ENCODE measurements around the gene XXYLT1. TPM values are rescaled to one million over a fixed set of nuclear protein-coding genes. Genes with fewer than 3 reads are reported as not detected.

The XXYLT1 gene
- total and polyA plus RNA-seq, 2 of the 4 experiments (the other 2 are of a cell fraction) = 14.7 to 18.1 TPM

GRCh38 chr3:195061756-195062655 is 209.0 kb downstream of the XXYLT1 start:
- Histone ChIP-seq H2AFZ (replicated peaks; ENCODE audit: low read length, poor library complexity) (peak overlapping the region; percentile 21), H3K18ac (ENCODE audit: low read depth, low read length) (no peak overlapping the region), H3K27me3 (ENCODE audit: control insufficient read depth, insufficient read depth, low read length) (peaks cover 14% of the 10 kb centered on the region), H3K4ac (ENCODE audit: low read depth, low read length) (no peak overlapping the region), H3K4me2 (ENCODE audit: low read depth, low read length) (no peak overlapping the region), H3K56ac (ENCODE audit: extremely low read depth, insufficient read depth, low read length) (no peak overlapping the region), H3K27ac (ENCODE audit: insufficient read depth, low read length) (no peak overlapping the region), H4K91ac (ENCODE audit: insufficient read depth, low read depth, low read length) (no peak overlapping the region), H3K23ac (ENCODE audit: low read depth, low read length) (no peak overlapping the region), H3K9me3 (ENCODE audit: control insufficient read depth, insufficient read depth, low read length) (no peaks in the 10 kb centered on the region), H2AK5ac (ENCODE audit: low read depth, low read length) (no peak overlapping the region), H3K9ac (ENCODE audit: low read depth, low read length) (no peak overlapping the region), H3K36me3 (ENCODE audit: control insufficient read depth, insufficient read depth, low read length) (no peaks in the 10 kb centered on the region), H3K14ac (replicated peaks; ENCODE audit: low read depth, low read length) (no peak overlapping the region), H4K20me1 (ENCODE audit: insufficient read depth, low read length) (no peaks in the 10 kb centered on the region), H4K8ac (ENCODE audit: low read depth in 2 of 2, low read length in 2 of 2) (no peak overlapping the region), H2AK9ac (replicated peaks; ENCODE audit: low read depth, low read length, poor library complexity) (no peak overlapping the region), H2BK20ac (ENCODE audit: low read depth, low read length) (no peak overlapping the region), H2BK5ac (ENCODE audit: low read depth, low read length, poor library complexity, severe bottlenecking) (no peak overlapping the region), H3K79me1 (ENCODE audit: low read depth in 1 of 2, low read length in 2 of 2) (no peaks in the 10 kb centered on the region), H2BK120ac (ENCODE audit: low read depth, low read length) (no peak overlapping the region), H3K4me1 (ENCODE audit: control insufficient read depth, insufficient read depth, low read length) (0 out of 2 replicates have a peak, but pooled peaks cover 2% of the 10 kb centered on the region), H4K5ac (ENCODE audit: low read depth, low read length) (no peak overlapping the region), H2BK15ac (ENCODE audit: low read depth, low read length) (no peak overlapping the region), H3K9me1 (ENCODE audit: insufficient read depth, low read length) (no peaks in the 10 kb centered on the region), H3K4me3 (ENCODE audit: insufficient read depth, low read depth, low read length) (no peak overlapping the region)
- CTCF ChIA-PET = no interaction called here
- dilution Hi-C loops (cut with HindIII; ENCODE audit: low sequenced_read_pairs, unreplicated experiment) (no loop called here), in situ Hi-C loops (cut with MboI; ENCODE audit: low sequenced_read_pairs) (no loop called here), intact Hi-C loops (cut with micrococcal nuclease) (no loop called here)
- BruUV-seq (replicated peaks) = no TSS peak
- 93% methylated on average over 4 of the region's 36 CpGs; no CpG with 5 or more reads in 1 of the 2 experiments for WGBS, 2 experiments (ENCODE audit: extremely low coverage in 2 of 2, insufficient read length in 1 of 2)
- DNase-seq (no peak), ATAC-seq (ENCODE audit: low read depth) (no peak)
- TF ChIP-seq CHD1 (IDR thresholded peaks at IDR 0.05; ENCODE audit: low read depth, low read length) (no peak), USF2 (IDR thresholded peaks at IDR 0.05; ENCODE audit: low read depth, low read length) (no peak), RCOR1 (IDR thresholded peaks at IDR 0.05; ENCODE audit: insufficient replicate concordance, low read length) (no peak), RFX5 (IDR thresholded peaks at IDR 0.05; ENCODE audit: low read depth, low read length) (no peak)
- POLR2A ChIA-PET (ENCODE audit: unreplicated experiment) = interaction anchor here (0.6 kb wide), 1 partner anchor 22 kb away, joined by 3 read pairs; no protein-coding TSS in a partner anchor

All from IMR-90 (cell line).